Measurements from ENCODE around the gene GMPR2. TPM values are rescaled to one million over a fixed set of nuclear protein-coding genes. Genes with fewer than 3 reads are reported as not detected.

The GMPR2 gene
- 56.1 and 92.5 TPM in 2 replicates for total RNA-seq (2012; rRNA removed)
- 63.7 and 65.7 TPM in 2 replicates for polyA plus RNA-seq (2012; rRNA removed)
- 38.5 and 42.9 TPM in 2 replicates for polyA plus RNA-seq (2012; cell fraction: cytosol; rRNA removed)
- polyA plus RNA-seq (2012; cell fraction: nucleus; rRNA removed; ENCODE audit: low replicate concordance) = 50.8 and 70.1 TPM in 2 replicates
- percentile 74 among the genes with signal in this experiment for Bru-seq, nascent RNA
- BruChase-seq, experiment 1, labeled RNA remaining after a 6-hour chase = percentile 69 among the genes with signal in this experiment
- BruChase-seq, experiment 2, labeled RNA remaining after a 2-hour chase = percentile 69 among the genes with signal in this experiment
- long read RNA-seq, transcript GMPR2-202 (10 exons, 1,972 nt) = minor isoform, 9 of 60 reads
- long read RNA-seq, transcript GMPR2-203 (10 exons, 1,652 nt) = minor isoform, 11 of 60 reads
- long read RNA-seq, transcript GMPR2-204 (9 exons, 1,864 nt) = minor isoform, 9 of 60 reads
- long read RNA-seq, transcript GMPR2-223 (10 exons, 1,893 nt) = major isoform, 16 of 60 reads
- long read RNA-seq, partial matches to known transcripts = 2 of 60 reads
- long read RNA-seq, other reads (novel, unspliced or antisense) = 13 of 60 reads

- Histone ChIP-seq H3K36me3 (ENCODE audit: control insufficient read depth, insufficient read depth, low read length) (peaks cover 22% of the 10 kb centered on the region), H3K9me3 (ENCODE audit: control insufficient read depth, insufficient read depth, low read length) (no peaks in the 10 kb centered on the region), H2AK5ac (ENCODE audit: low read depth, low read length) (peak within 1 kb of the TSS; percentile 97), H4K8ac (ENCODE audit: low read depth in 2 of 2, low read length in 2 of 2) (peak within 1 kb of the TSS; percentile 98 to 100), H4K5ac (ENCODE audit: low read depth, low read length) (peak within 1 kb of the TSS; percentile 92), H3K4me3 (ENCODE audit: insufficient read depth, low read depth, low read length) (peak within 1 kb of the TSS; percentile 56), H3K18ac (ENCODE audit: low read depth, low read length) (peak within 1 kb of the TSS; percentile 67), H2AK9ac (replicated peaks; ENCODE audit: low read depth, low read length, poor library complexity) (peak within 1 kb of the TSS; percentile 99), H3K9me1 (ENCODE audit: insufficient read depth, low read length) (peaks cover 16% of the 10 kb centered on the region), H2BK15ac (ENCODE audit: low read depth, low read length) (peak within 1 kb of the TSS; percentile 79), H2AFZ (replicated peaks; ENCODE audit: low read length, poor library complexity) (peak within 1 kb of the TSS; percentile 100), H3K27me3 (ENCODE audit: control insufficient read depth, insufficient read depth, low read length) (no peaks in the 10 kb centered on the region), H4K91ac (ENCODE audit: insufficient read depth, low read depth, low read length) (peak within 1 kb of the TSS; percentile 97), H2BK120ac (ENCODE audit: low read depth, low read length) (peak within 1 kb of the TSS; percentile 96), H3K79me1 (ENCODE audit: low read depth in 1 of 2, low read length in 2 of 2) (peaks cover 47 to 84% of the 10 kb centered on the region in 2 experiments), H2BK5ac (ENCODE audit: low read depth, low read length, poor library complexity, severe bottlenecking) (peak within 1 kb of the TSS; percentile 92), H2BK20ac (ENCODE audit: low read depth, low read length) (peak within 1 kb of the TSS; percentile 78; the same call in 1 of the 2 replicates), H3K14ac (replicated peaks; ENCODE audit: low read depth, low read length) (peak within 1 kb of the TSS; percentile 99), H3K4me2 (ENCODE audit: low read depth, low read length) (peak within 1 kb of the TSS; percentile 98), H3K56ac (ENCODE audit: extremely low read depth, insufficient read depth, low read length) (peak within 1 kb of the TSS; percentile 97), H4K20me1 (ENCODE audit: insufficient read depth, low read length) (no peaks in the 10 kb centered on the region), H3K4ac (ENCODE audit: low read depth, low read length) (peak within 1 kb of the TSS; percentile 98), H3K27ac (ENCODE audit: insufficient read depth, low read length) (peak within 1 kb of the TSS; percentile 91), H3K9ac (ENCODE audit: low read depth, low read length) (peak within 1 kb of the TSS; percentile 91), H3K4me1 (ENCODE audit: control insufficient read depth, insufficient read depth, low read length) (peaks cover 8% of the 10 kb centered on the region), H3K23ac (ENCODE audit: low read depth, low read length) (peak within 1 kb of the TSS; percentile 98)
- ATAC-seq (ENCODE audit: low read depth) (peak; percentile 67), DNase-seq (no peak)
- intact Hi-C loops (cut with micrococcal nuclease) = loop anchor here (1.0 kb wide), 1 partner anchor 17 kb away; the partner anchor contains the start of gene MDP1
- in situ Hi-C loops (cut with MboI; ENCODE audit: low sequenced_read_pairs) = loop anchor here (10.0 kb wide), 1 partner anchor 202 kb away; no protein-coding TSS in a partner anchor
- ChIA-PET CTCF (no interaction called here), POLR2A (ENCODE audit: unreplicated experiment) (interaction anchor here (1.2 kb wide), 1 partner anchor 10 kb away, joined by 3 read pairs; the partner anchor contains the start of gene TINF2)
- TF ChIP-seq POLR2A (IDR thresholded peaks at IDR 0.05; ENCODE audit: low read depth, low read length) = 0 out of 2 replicates have a peak, but pooled peaks have one; percentile 1
- no peak for TF ChIP-seq RFX5 (IDR thresholded peaks at IDR 0.05; ENCODE audit: low read depth, low read length)
- BruUV-seq (replicated peaks) = TSS peak; percentile 67
- 10% methylated on average over 9 of the region's 38 CpGs; no CpG with 5 or more reads in 1 of the 2 experiments for WGBS, 2 experiments (ENCODE audit: extremely low coverage in 2 of 2, insufficient read length in 1 of 2)
- dilution Hi-C loops (cut with HindIII; ENCODE audit: low sequenced_read_pairs, unreplicated experiment) = no loop called here
Observed at GRCh38 chr14:24232645-24233537, at the start of gene GMPR2. Gene GMPR2 (plus strand): TSS chr14:24232929. CDS start chr14:24233254, 325 bp downstream.

Data from IMR-90 (cell line).